Measurements from ENCODE around the gene NDRG3.

DNA sequence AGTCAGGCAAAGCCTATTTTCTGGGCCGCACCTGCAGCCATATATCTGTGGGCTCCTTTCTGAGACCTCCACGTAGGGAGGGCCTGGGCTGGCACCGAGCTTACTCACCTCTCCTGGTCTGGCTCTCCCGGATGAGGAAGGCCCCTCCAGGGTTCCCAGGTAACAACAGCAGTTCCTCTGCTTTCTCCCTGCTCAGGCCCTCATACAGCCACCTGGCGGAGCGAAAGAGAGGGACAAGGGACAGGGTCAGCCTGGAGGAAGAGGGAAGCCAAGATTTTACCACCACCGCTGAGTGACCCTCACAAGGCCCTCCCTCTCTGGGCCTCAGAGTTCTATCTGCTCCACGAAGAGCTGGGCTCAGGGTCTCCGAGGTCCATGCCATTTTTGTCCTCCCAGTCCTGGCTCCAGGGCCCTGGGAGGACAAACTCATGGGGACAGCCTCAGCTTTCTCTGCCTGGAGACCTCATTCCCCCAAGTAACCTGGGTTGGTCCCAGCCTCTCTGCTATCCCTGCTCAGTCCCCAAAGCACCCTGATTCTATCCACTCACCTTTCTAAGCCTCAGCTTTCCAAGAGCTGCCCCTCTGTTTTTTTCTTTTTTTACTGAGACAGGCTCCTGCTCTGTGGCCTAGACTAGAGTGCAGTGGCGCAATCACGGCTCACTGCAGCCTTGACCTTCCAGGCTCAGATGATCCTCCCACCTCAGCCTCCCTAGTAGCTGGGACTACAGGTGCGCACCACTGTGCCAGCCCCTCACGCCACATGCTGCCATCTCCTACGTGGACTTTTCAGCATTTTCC lies 113.2 kb downstream of the NDRG3 start:
- TF ChIP-seq, protein P1, sequence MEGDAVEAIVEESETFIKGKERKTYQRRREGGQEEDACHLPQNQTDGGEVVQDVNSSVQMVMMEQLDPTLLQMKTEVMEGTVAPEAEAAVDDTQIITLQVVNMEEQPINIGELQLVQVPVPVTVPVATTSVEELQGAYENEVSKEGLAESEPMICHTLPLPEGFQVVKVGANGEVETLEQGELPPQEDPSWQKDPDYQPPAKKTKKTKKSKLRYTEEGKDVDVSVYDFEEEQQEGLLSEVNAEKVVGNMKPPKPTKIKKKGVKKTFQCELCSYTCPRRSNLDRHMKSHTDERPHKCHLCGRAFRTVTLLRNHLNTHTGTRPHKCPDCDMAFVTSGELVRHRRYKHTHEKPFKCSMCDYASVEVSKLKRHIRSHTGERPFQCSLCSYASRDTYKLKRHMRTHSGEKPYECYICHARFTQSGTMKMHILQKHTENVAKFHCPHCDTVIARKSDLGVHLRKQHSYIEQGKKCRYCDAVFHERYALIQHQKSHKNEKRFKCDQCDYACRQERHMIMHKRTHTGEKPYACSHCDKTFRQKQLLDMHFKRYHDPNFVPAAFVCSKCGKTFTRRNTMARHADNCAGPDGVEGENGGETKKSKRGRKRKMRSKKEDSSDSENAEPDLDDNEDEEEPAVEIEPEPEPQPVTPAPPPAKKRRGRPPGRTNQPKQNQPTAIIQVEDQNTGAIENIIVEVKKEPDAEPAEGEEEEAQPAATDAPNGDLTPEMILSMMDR (IDR thresholded peaks at IDR 0.05; ENCODE audit: insufficient read depth, low read length, poor library complexity, severe bottlenecking), result no peak
- no peak for TF ChIP-seq EZH2phosphoT487 (conservative IDR thresholded peaks at IDR 0.05; ENCODE audit: low read length)
